HG03066 (cell line): Measurements from ENCODE around the gene FMO5.
"Not testable (repeated sequence)": the region's sequence is repeated elsewhere in the genome, so short reads cannot be mapped to it uniquely, and the experiment has no call there.

Experiments
- ATAC-seq: cut with Tn5 transposase; IDR thresholded peaks from one replicate; pipeline ENCODE4 v1.9.1; 2021; ENCODE audit warnings: low read depth; ENCODE audit not compliant: unreplicated experiment

Gene FMO5

DNA sequence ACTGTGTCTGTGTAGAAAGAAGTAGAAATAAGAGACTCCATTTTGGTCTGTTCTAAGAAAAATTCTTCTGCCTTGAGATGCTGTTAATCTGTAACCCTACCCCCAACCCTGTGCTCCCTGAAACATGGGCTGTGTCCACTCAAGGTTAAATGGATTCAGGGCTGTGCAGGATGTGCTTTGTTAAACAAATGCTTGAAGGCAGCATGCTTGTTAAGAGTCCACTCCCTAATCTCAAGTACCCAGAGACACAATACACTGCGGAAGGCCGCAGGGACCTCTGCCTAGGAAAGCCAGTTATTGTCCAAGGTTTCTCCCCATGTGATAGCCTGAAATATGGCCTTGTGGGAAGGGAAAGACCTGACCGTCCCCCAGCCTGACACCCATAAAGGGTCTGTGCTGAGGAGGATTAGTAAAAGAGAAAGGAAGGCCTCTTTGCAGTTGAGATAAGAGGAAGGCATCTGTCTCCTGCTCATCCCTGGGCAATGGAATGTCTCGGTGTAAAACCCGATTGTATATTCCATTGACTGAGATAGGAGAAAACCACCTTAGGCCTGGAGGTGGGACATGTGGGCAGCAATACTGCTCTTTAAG, 15.1 kb upstream of the FMO5 start:
- ATAC-seq: not testable (repeated sequence)

DNA sequence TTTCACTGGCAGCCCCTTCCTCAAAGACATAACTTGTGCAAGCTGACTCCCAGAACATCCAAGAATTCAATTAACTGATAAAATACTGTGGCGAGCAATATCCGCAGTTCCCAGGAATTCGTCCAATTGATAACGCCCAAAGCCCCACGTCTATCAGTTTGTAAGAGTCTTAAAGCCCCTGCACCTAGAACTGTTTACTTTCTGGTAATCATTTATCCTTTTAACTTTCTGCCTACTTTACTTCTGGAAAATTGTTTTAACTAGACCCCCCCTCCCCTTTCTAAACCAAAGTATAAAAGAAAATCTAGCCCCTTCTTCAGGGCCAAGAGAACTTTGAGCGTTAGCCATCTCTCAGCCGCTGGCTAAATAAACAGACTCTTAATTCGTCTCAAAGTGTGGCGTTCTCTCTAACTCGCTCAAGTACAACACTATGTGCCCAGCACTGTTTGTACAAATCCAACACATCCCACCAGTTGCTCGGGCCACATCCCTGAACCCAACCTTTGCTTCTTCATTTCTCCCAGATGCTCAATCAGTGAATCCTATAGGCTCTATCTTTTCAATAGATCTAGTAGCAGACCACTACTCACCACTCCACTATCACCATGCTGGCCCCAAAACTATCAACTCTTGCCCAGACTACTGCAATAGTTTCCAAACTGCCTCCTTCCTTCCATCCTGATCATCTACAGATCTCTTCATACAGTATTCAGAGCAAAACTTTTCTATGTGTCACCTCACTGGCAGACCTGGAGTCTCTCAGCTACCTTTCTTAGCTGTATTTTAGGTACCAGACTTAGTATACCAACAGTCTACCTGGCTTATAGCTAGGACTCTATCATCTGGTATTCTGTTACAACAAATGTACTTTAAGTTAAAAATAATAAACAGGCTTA, 14.0 kb upstream of the FMO5 start:
- no peak for ATAC-seq

GRCh38 chr1:147238053-147238902, 13.1 kb upstream of the FMO5 start:
- ATAC-seq: no peak

DNA sequence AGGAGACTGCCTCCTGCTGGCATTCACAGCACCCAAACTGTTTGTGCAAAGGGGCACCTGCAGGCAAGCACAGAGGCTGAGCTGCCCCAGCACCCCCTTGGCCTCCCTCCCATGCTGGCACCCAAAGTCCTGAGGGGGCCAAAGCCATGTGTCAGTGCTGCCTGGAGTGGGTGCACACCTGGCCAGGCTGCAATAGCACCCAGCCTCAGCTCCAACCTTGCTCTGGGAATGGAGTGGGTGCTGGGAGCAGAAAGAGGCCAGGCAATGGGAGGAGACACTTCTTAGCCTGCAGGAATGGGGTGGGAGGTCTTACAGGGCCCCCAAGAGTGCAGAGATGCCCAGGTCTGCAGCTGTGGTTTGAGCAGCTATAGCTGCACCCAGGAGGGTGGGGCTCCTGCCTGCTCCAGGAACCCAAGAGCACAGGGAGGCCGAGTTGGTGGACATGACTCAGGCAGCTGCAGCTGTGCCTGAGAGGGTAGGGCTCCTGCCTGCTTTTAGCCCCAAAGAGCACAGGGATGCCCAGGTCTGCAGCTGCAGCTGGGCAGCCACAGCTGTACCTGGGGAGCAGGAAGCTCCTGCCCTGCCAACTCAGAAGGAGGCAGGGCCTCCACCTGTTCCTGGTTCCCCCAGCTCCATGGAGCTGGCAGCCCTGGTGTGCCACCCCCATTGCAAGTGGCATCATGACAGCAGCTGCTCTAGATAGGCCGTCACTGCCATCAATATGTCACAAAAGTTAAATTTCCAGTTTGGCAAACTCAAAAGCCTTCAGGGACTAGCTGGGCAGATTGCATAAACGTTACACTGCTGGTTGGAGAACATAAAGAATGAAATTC, 12.0 kb upstream of the FMO5 start:
- ATAC-seq: no peak

DNA sequence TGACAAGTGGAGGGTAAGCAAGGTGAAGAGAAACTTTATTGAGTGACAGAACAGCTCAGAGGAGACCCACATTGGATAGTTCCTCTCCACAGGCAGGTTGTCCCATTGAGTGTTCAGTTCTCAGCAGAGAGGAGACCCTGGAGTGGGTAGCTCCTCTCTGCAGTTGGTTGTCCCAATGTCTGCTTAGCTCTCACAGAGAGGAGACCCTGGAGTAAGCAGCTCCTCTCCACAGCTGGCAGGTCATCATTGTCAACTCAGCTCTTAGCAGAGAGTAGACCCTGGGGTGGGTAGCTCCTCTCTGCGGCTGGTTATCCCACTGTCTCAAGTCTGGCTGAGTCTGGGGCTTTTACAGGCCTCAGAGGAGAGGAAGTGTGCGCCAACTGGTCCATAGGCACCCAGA, 11.3 kb upstream of the FMO5 start:
- ATAC-seq: no peak

DNA sequence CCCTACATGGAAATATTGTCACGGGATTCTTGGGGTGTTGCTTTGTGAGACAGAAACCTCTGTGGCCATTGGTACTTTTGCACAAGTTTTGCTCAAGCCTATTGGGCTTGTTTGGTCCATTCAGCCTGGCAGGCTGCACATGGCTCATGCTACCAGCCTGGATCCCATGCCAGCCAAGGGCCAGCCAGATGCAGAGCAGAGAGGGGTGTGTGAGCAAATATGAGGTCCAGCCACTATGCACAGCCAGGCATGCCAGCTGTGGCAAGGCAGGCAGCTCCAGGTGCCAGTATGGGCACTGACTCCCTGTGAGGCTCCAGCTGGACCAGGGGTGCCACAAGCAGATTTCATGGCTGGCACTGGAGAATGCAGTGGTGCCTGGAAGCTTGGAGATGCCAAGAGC, 10.7 kb upstream of the FMO5 start:
- ATAC-seq: no peak

- not testable (repeated sequence) for ATAC-seq
Observed at GRCh38 chr1:147233903-147234302, 8.8 kb upstream of the FMO5 start.

GRCh38 chr1:147231032-147231431, 5.9 kb upstream of the FMO5 start:
- ATAC-seq: not testable (repeated sequence)

DNA sequence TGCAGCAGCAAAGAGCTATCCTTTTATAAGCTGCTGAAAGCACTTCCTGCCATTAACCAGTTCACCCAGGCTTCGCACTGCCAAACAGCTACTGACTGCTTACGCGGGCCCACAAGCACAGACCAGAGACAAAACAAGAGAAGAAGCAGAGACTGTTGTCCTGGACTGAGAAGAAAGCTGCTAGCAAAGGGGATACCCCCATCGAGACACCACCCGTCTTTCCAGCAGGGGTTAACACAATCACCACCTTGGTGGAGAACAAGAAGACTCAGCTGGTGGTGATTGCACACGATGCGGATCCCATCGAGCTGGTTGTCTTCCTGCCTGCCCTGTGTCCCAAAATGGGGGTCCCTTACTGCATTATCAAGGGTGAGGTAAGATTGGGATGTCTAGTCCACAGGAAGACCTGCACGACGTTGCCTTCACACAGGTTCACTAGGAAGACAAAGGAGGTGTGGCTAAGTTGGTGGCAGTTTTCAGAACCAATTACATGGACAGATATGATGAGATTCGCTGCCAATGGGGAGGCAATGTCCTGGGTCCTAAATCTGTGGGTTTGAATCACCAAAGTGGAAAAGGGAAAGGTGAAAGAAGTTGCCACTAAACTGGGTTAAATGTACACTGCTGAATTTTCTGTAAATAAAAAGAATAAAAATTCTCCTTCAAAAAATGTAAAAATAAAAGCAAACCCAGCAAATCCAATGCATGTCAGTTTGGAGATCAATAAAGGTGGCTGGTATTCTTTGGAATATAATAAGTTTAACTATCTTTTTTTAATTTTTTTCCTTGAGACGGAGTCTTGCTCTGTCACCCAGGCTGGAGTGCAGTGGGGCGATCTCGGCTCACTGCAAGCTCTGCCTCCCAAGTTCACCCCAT, 1.2 kb downstream of the FMO5 start:
- no peak for ATAC-seq

GRCh38 chr1:147218606-147219005, 6.5 kb downstream of the FMO5 start:
- no peak for ATAC-seq

GRCh38 chr1:147217141-147217540, 8.0 kb downstream of the FMO5 start:
- no peak for ATAC-seq

DNA sequence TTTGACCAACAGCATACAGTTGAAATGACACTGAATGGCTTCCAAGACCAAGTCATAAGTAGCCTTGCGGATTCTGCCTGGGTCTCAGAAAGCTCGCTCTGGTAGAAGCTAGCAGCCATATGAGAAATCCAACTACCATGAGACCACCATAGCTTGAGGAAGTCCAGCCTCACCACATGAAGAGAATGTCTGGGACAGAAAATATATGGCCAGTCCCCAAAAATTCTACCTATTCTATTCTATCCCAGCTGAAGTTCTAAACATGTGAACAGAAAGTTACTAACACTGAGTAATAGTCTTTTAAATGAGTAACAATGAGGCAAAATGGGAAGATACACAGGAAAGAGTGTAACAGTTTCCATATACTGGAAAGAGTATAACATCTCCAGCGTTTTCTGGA, 9.0 kb downstream of the FMO5 start:
- ATAC-seq: no peak

GRCh38 chr1:147215540-147215916, 9.6 kb downstream of the FMO5 start:
- ATAC-seq: no peak

DNA sequence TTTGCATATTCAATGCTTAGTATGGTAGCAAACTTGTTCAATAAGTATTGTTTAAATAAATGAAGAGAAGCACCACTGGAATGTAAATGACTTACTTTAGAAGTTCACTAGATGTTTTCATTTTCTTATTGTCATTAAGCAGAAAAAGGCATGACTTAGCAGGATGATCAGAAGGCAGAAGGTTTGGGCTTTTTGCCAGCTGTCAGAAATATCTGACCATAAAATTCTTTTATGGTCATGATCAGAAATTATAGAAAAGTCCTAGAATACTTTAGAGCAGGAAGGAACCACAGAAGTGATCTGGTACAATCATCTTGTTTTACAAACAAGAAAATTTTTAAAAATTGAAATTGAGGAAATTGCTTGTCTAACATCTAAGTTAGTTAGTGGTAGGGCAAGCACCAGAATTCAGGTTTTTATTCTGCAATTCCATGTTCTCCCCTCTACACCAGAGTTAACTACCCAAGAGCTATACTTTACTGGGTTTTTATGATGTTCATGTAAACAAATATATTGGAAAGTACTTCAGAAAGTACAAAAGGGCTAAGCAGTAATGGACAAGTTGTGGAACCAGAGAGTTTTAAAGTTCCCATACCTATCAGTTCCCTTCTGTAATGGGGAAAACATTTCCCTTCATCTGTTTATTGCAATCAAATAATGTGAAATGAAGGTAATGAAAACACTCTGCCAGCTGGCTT, 10.1 kb downstream of the FMO5 start:
- no peak for ATAC-seq

DNA sequence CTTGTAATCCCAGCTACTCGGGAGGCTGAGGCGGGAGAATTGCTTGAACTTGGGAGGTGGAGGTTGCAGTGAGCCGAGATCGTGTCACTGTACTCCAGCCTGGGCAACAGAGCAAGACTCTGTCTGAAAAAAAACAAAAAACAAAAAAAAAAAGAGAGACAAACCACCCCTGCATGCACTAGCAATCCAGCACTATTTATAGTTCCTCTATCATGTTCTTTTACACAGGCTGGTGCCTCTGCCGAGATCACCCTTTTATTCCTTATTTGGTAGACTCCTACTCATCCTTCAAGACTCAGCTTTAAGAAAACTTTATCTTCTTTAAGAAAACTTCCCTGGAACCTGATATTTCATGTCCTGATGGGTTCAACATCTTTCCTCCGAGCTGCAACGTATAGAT, 10.8 kb downstream of the FMO5 start:
- ATAC-seq: no peak

DNA sequence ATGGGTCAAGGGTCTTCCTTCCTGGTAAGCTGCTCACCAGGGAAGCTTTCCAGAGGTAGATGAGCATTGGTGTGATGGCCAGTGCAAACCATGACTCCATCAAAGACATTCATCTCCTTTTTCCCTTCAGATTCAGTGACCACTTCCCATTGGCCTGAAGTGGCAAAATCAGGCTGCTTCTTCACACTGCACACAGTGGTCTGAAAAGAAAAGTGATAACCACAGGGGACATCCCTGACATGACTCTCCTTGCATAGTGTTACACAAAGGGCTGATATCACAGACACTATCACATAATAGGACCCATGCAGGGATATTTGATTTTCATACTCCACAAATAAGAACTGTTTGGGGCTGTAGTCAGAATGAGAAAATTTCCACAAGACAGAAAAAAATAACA, 11.9 kb downstream of the FMO5 start:
- no peak for ATAC-seq

DNA sequence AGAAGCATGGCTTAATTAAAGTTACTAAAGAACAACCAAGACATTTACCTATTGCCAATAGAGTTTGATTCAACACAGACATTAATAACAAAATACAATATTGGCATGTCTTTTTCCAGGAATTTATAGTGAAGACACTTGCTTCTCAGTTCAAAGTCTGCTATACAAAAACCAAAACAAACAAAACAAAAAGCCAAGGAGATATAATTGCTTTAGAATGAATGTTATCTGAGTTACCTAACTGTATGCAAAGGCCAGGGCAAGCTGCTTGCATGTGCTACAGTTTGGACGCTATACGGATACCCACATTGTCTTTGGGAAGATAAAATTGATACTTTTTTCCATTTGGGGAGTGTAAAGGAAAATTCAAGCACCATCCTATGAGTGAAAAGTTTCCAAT, 13.6 kb downstream of the FMO5 start:
- no peak for ATAC-seq

- no peak for ATAC-seq
Observed at GRCh38 chr1:147210987-147211386, 14.2 kb downstream of the FMO5 start.
